Activated CD8-positive, alpha-beta memory T cell treated with anti-CD3 and anti-CD28 coated beads, Interleukin-2, amount 10 ng/mL, durations not matched to agents 7 days and 5 days (primary cell): ENCODE data around the gene ZNF333. TPM values are rescaled to one million over a fixed set of nuclear protein-coding genes. Genes with fewer than 3 reads are reported as not detected.

Experiments
- ATAC-seq: fragments of 150-1000 bp; cut with Tn5 transposase; one replicate; pipeline ENCODE4 v1.10.0; 2021; ENCODE audit warnings: moderate library complexity
- CTCF ChIA-PET: fragments of 350-600 bp; sonication (Branson Sonifier 250); formaldehyde crosslinking; loops from one replicate; lab custom pipeline; 2021; ENCODE audit warnings: antibody characterized with exemption; lab: Charles Lee
- DNase-seq: peaks from one replicate; pipeline ENCODE4 v3.0.0-alpha.2; 2020
- H3K27ac Mint-ChIP-seq: one replicate; pipeline ENCODE4 v1.8.0; 2021; ENCODE audit warnings: mild to moderate bottlenecking, mixed read lengths
- H3K27me3 Mint-ChIP-seq: one replicate; pipeline ENCODE4 v1.8.0; 2021; ENCODE audit warnings: mixed read lengths
- H3K36me3 Mint-ChIP-seq: one replicate; pipeline ENCODE4 v1.8.0; 2021; ENCODE audit warnings: mild to moderate bottlenecking, mixed read lengths
- H3K4me1 Mint-ChIP-seq: one replicate; pipeline ENCODE4 v1.8.0; 2021; ENCODE audit warnings: mixed read lengths
- H3K4me3 Mint-ChIP-seq: one replicate; pipeline ENCODE4 v1.8.0; 2021; ENCODE audit warnings: mild to moderate bottlenecking, moderate library complexity, mixed read lengths
- H3K9me3 Mint-ChIP-seq: one replicate; pipeline ENCODE4 v1.8.0; 2022; ENCODE audit warnings: low read depth, mixed read lengths
- total RNA-seq, 2 experiments: library from RNA; stranded (reverse); gene quantifications; one replicate each; pipeline ENCODE4 v1.2.3, GENCODE V29; 2021

ZNF333 gene
- total RNA-seq, 2 experiments from 2014 or later, result 8.5 to 11.1 TPM

- DNase-seq (no peak), ATAC-seq (no peak)
- Mint-ChIP-seq H3K36me3 (peaks cover 64% of the 10 kb centered on the region), H3K27me3 (no peaks in the 10 kb centered on the region), H3K4me1 (no peaks in the 10 kb centered on the region), H3K27ac (no peak overlapping the region), H3K9me3 (peaks cover 44% of the 10 kb centered on the region), H3K4me3 (no peak overlapping the region)
- CTCF ChIA-PET, result no interaction called here
Observed at GRCh38 chr19:14718522-14719116, 28.8 kb downstream of the ZNF333 start.

GRCh38 chr19:14719162-14719561 is 29.3 kb downstream of the ZNF333 start:
- no peak overlapping the region for H3K4me3 Mint-ChIP-seq
- H3K27ac Mint-ChIP-seq, result no peak overlapping the region
- DNase-seq (no peak), ATAC-seq (no peak)
- H3K36me3 Mint-ChIP-seq, result peaks cover 60% of the 10 kb centered on the region
- CTCF ChIA-PET, result no interaction called here
- H3K4me1 Mint-ChIP-seq, result no peaks in the 10 kb centered on the region
- peaks cover 42% of the 10 kb centered on the region for H3K9me3 Mint-ChIP-seq
- no peaks in the 10 kb centered on the region for H3K27me3 Mint-ChIP-seq

- Mint-ChIP-seq H3K4me3 (no peak overlapping the region), H3K27me3 (no peaks in the 10 kb centered on the region), H3K36me3 (peaks cover 34% of the 10 kb centered on the region), H3K27ac (no peak overlapping the region), H3K9me3 (peaks cover 43% of the 10 kb centered on the region), H3K4me1 (no peaks in the 10 kb centered on the region)
- ATAC-seq, result no peak
- DNase-seq, result no peak
- CTCF ChIA-PET, result no interaction called here
Observed at GRCh38 chr19:14722127-14722526, 32.3 kb downstream of the ZNF333 start.

GRCh38 chr19:14728595-14728994 is 38.7 kb downstream of the ZNF333 start:
- Mint-ChIP-seq H3K27ac (no peak overlapping the region), H3K4me3 (no peak overlapping the region), H3K36me3 (peaks cover 3% of the 10 kb centered on the region), H3K9me3 (peaks cover 19% of the 10 kb centered on the region), H3K27me3 (no peaks in the 10 kb centered on the region), H3K4me1 (no peaks in the 10 kb centered on the region)
- no peak for ATAC-seq
- CTCF ChIA-PET, result no interaction called here
- no peak for DNase-seq

- CTCF ChIA-PET, result no interaction called here
- H3K4me3 Mint-ChIP-seq, result no peak overlapping the region
- no peak for ATAC-seq
- peaks cover 3% of the 10 kb centered on the region for H3K36me3 Mint-ChIP-seq
- no peaks in the 10 kb centered on the region for H3K27me3 Mint-ChIP-seq
- peaks cover 12% of the 10 kb centered on the region for H3K9me3 Mint-ChIP-seq
- no peak for DNase-seq
- H3K27ac Mint-ChIP-seq, result no peak overlapping the region
- no peaks in the 10 kb centered on the region for H3K4me1 Mint-ChIP-seq
Observed at GRCh38 chr19:14731200-14731599, 41.4 kb downstream of the ZNF333 start.

GRCh38 chr19:14732510-14732909 is 42.7 kb downstream of the ZNF333 start:
- Mint-ChIP-seq H3K27me3 (no peaks in the 10 kb centered on the region), H3K4me3 (no peak overlapping the region), H3K4me1 (no peaks in the 10 kb centered on the region), H3K36me3 (peaks cover 3% of the 10 kb centered on the region), H3K9me3 (peaks cover 8% of the 10 kb centered on the region), H3K27ac (no peak overlapping the region)
- CTCF ChIA-PET, result no interaction called here
- ATAC-seq, result no peak
- DNase-seq, result no peak

GRCh38 chr19:14733574-14733973 is 43.7 kb downstream of the ZNF333 start:
- Mint-ChIP-seq H3K4me3 (no peak overlapping the region), H3K27ac (no peak overlapping the region), H3K9me3 (peaks cover 3% of the 10 kb centered on the region), H3K27me3 (no peaks in the 10 kb centered on the region), H3K4me1 (no peaks in the 10 kb centered on the region), H3K36me3 (no peaks in the 10 kb centered on the region)
- no peak for ATAC-seq
- CTCF ChIA-PET, result no interaction called here
- no peak for DNase-seq

- Mint-ChIP-seq H3K27me3 (no peaks in the 10 kb centered on the region), H3K36me3 (no peaks in the 10 kb centered on the region), H3K27ac (no peak overlapping the region), H3K4me1 (no peaks in the 10 kb centered on the region), H3K9me3 (no peaks in the 10 kb centered on the region), H3K4me3 (no peak overlapping the region)
- CTCF ChIA-PET, result no interaction called here
- ATAC-seq (no peak), DNase-seq (no peak)
Observed at GRCh38 chr19:14735915-14736314, 46.1 kb downstream of the ZNF333 start.

- CTCF ChIA-PET, result no interaction called here
- no peak for ATAC-seq
- Mint-ChIP-seq H3K4me1 (no peaks in the 10 kb centered on the region), H3K9me3 (no peaks in the 10 kb centered on the region), H3K36me3 (no peaks in the 10 kb centered on the region), H3K4me3 (no peak overlapping the region), H3K27ac (no peak overlapping the region), H3K27me3 (no peaks in the 10 kb centered on the region)
- DNase-seq, result no peak
Observed at GRCh38 chr19:14746886-14747285, 57.0 kb downstream of the ZNF333 start.

- Mint-ChIP-seq H3K4me1 (no peaks in the 10 kb centered on the region), H3K4me3 (no peak overlapping the region), H3K9me3 (no peaks in the 10 kb centered on the region), H3K27me3 (no peaks in the 10 kb centered on the region), H3K36me3 (no peaks in the 10 kb centered on the region), H3K27ac (no peak overlapping the region)
- CTCF ChIA-PET, result interaction anchor here (0.5 kb wide), 1 partner anchor 479 kb away, joined by 5 read pairs; no protein-coding TSS in a partner anchor
- no peak for ATAC-seq
- DNase-seq, result no peak
Observed at GRCh38 chr19:14748601-14749000, 58.8 kb downstream of the ZNF333 start.

- DNase-seq, result no peak
- CTCF ChIA-PET, result no interaction called here
- no peak overlapping the region for H3K4me3 Mint-ChIP-seq
Observed at GRCh38 chr19:14758816-14759215, 69.0 kb downstream of the ZNF333 start.

GRCh38 chr19:14761607-14762006 is 71.8 kb downstream of the ZNF333 start:
- peaks cover 2% of the 10 kb centered on the region for H3K9me3 Mint-ChIP-seq
- ATAC-seq, result no peak

More at GRCh38 chr19:14758816-14759215, 69.0 kb downstream of the ZNF333 start:
- ATAC-seq, result no peak
- peaks cover 2% of the 10 kb centered on the region for H3K9me3 Mint-ChIP-seq
- H3K36me3 Mint-ChIP-seq, result no peaks in the 10 kb centered on the region
- no peaks in the 10 kb centered on the region for H3K4me1 Mint-ChIP-seq
- H3K27ac Mint-ChIP-seq, result no peak overlapping the region
- peaks cover 2% of the 10 kb centered on the region for H3K27me3 Mint-ChIP-seq

GRCh38 chr19:14762111-14762510 is 72.3 kb downstream of the ZNF333 start:
- CTCF ChIA-PET, result no interaction called here
- H3K4me3 Mint-ChIP-seq, result no peak overlapping the region
- H3K27ac Mint-ChIP-seq, result no peak overlapping the region
- no peak for DNase-seq
- peaks cover 2% of the 10 kb centered on the region for H3K9me3 Mint-ChIP-seq
- H3K27me3 Mint-ChIP-seq, result peaks cover 2% of the 10 kb centered on the region
- no peak for ATAC-seq
- no peaks in the 10 kb centered on the region for H3K4me1 Mint-ChIP-seq
- H3K36me3 Mint-ChIP-seq, result no peaks in the 10 kb centered on the region

More at GRCh38 chr19:14761607-14762006, 71.8 kb downstream of the ZNF333 start:
- CTCF ChIA-PET, result no interaction called here
- Mint-ChIP-seq H3K36me3 (no peaks in the 10 kb centered on the region), H3K27ac (no peak overlapping the region), H3K4me1 (no peaks in the 10 kb centered on the region), H3K27me3 (peaks cover 2% of the 10 kb centered on the region), H3K4me3 (no peak overlapping the region)
- no peak for DNase-seq

GRCh38 chr19:14763497-14764145 is 73.8 kb downstream of the ZNF333 start:
- ATAC-seq, result no peak
- Mint-ChIP-seq H3K4me1 (no peaks in the 10 kb centered on the region), H3K36me3 (no peaks in the 10 kb centered on the region), H3K9me3 (peaks cover 2% of the 10 kb centered on the region), H3K4me3 (no peak overlapping the region), H3K27ac (no peak overlapping the region), H3K27me3 (no peaks in the 10 kb centered on the region)
- no peak for DNase-seq
- CTCF ChIA-PET, result no interaction called here
